ENCODE measurements around the gene LRP10. TPM values are rescaled to one million over a fixed set of nuclear protein-coding genes. Genes with fewer than 3 reads are reported as not detected.
A peak's percentile ranks its signal among the peaks of the same experiment; 100 is the strongest.

LRP10 gene
- total and polyA plus RNA-seq, 2 of the 8 experiments (the other 6 are each of a cell fraction or from before 2014, with no cell fraction given), result 12.4 to 15.6 TPM

DNA sequence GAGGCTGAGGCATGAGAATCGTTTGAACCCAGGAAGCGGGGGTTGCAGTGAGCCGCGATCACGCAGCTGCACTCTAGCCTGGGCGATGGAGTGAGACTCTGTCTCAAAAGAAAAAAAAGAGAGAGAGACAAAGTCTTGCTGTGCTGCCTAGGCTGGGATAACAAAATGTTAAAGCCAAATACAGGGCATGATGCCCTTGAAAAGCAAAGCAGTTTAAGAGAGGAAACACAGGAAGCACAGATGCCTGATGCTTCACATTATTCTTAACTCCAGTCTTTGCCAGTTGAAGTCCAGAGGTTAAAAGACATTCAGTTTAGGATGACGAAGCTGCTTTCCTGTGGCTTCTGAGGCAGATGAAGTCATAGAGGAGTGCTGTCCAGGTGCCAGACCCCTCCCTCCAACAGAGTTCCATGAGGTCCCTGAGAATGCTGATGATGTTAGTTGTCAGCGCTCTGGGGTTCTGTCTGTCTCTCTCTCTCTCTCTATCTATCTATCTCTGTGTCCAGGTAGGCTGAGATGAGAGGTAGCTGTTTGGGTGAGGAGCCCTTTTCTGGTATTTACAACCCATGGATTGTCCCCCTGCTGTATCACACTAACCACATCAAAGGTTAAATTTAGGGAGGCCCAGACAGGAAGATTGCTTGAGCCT is 46.7 kb upstream of the LRP10 start:
- Histone ChIP-seq H4K5ac (ENCODE audit: insufficient read length, low read depth, low read length) (no peak overlapping the region), H4K20me1 (replicated peaks in 1 of 2; ENCODE audit: control insufficient read depth in 1 of 2, insufficient read depth in 2 of 2, low read length in 2 of 2) (no peaks in the 10 kb centered on the region), H2BK20ac (ENCODE audit: low read length) (0 out of 2 replicates have a peak overlapping the region, but pooled peaks have one; percentile 90), H2BK12ac (ENCODE audit: low read depth, low read length) (peak overlapping the region; percentile 0; the same call in 1 of the 2 replicates), H3K79me1 (ENCODE audit: low read depth, low read length) (no peaks in the 10 kb centered on the region), H3K9ac (replicated peaks in 1 of 4; ENCODE audit: extremely low read depth in 1 of 4, low read depth in 3 of 4, low read length in 3 of 4) (no peak overlapping the region), H3K4ac (replicated peaks; ENCODE audit: insufficient read length, low read depth, low read length) (no peak overlapping the region), H3K23ac (ENCODE audit: insufficient read length) (no peak overlapping the region), H3K9me3 (ENCODE audit: insufficient read depth in 2 of 2, low read depth in 1 of 2, low read length in 1 of 2) (no peaks in the 10 kb centered on the region), H2AK5ac (ENCODE audit: low read depth, low read length) (no peak overlapping the region), H3K27me3 (replicated peaks in 1 of 4; ENCODE audit: control insufficient read depth in 3 of 4, extremely low read depth in 1 of 4, insufficient read depth in 3 of 4, low read length in 3 of 4) (no peaks in the 10 kb centered on the region), H3K4me1 (replicated peaks in 1 of 4; ENCODE audit: control insufficient read depth in 3 of 4, insufficient read depth in 4 of 4, low read length in 3 of 4) (peaks cover 11 to 16% (median 13%) of the 10 kb centered on the region in 4 experiments), H3K79me2 (ENCODE audit: control insufficient read depth in 1 of 2, insufficient read depth in 2 of 2, low read length in 2 of 2) (peaks cover 0 to 1% of the 10 kb centered on the region in 2 experiments; a peak in 2 of 4 replicates), H3K4me2 (ENCODE audit: insufficient read depth in 1 of 2, low read depth in 2 of 2, low read length in 2 of 2) (no peak overlapping the region), H3K27ac (ENCODE audit: low read depth, low read length) (no peak overlapping the region), H2BK15ac (ENCODE audit: low read length) (0 out of 2 replicates have a peak overlapping the region, but pooled peaks have one; percentile 12), H3K14ac (ENCODE audit: insufficient read length) (no peak overlapping the region), H4K91ac (replicated peaks; ENCODE audit: insufficient read length, low read length) (no peak overlapping the region), H3K23me2 (ENCODE audit: low read depth, low read length) (peaks cover 9% of the 10 kb centered on the region), H3K4me3 (ENCODE audit: extremely low read depth in 1 of 4, insufficient read depth in 2 of 4, low read depth in 3 of 4, low read length in 4 of 4) (no peak overlapping the region), H2BK5ac (ENCODE audit: low read depth, low read length) (no peak overlapping the region; the same call in 1 of the 2 replicates), H2AFZ (ENCODE audit: low read length) (peak overlapping the region; percentile 20; the same call in 1 of the 2 replicates), H2BK120ac (replicated peaks; ENCODE audit: low read depth, low read length) (no peak overlapping the region), H3K36me3 (ENCODE audit: control insufficient read depth in 2 of 4, insufficient read depth in 4 of 4, low read length in 3 of 4) (no peaks in the 10 kb centered on the region), H3K56ac (replicated peaks; ENCODE audit: insufficient read length, low read depth, low read length) (no peak overlapping the region), H3K18ac (ENCODE audit: extremely low read depth, low read length) (peak overlapping the region; percentile 51; the same call in 1 of the 2 replicates), H4K8ac (ENCODE audit: extremely low read depth, insufficient read depth, low read length) (no peak overlapping the region)
- POLR2A ChIA-PET (ENCODE audit: partially characterized antibody), result interaction anchor here (0.7 to 7.1 kb wide), 6 partner anchors 11 to 104 kb away, joined by 3 to 136 read pairs (median 14); partner anchors contain the start of genes MMP14, OXA1L and PRMT5
- CTCF ChIA-PET (ENCODE audit: partially characterized antibody), result interaction anchor here (1.1 to 53.1 kb wide), 6 partner anchors 12 to 254 kb away, joined by 3 to 1562 read pairs (median 25); partner anchors contain the start of genes LRP10, MMP14 and REM2
- no peak for DNase-seq (ENCODE audit: low read depth in 1 of 2, low spot score in 2 of 2)
- 86% methylated on average over 8 of the region's 8 CpGs; no CpG with 5 or more reads in 1 of the 2 experiments for WGBS, 2 experiments (ENCODE audit: extremely low coverage in 1 of 2, insufficient coverage in 1 of 2, insufficient read length in 1 of 2, insufficient replicate concordance in 2 of 2, low coverage in 1 of 2, low lambda C conversion rate in 2 of 2, missing lambda C conversion rate in 1 of 2)
- no peak for FAIRE-seq
- TF ChIP-seq FOSL1 (IDR thresholded peaks at IDR 0.05; ENCODE audit: insufficient read depth, low read depth, low read length) (no peak), GABPA (IDR thresholded peaks at IDR 0.05; ENCODE audit: borderline replicate concordance, insufficient read depth, low read length) (no peak), TAF7 (optimal IDR thresholded peaks at IDR 0.05; ENCODE audit: borderline replicate concordance, low read depth, low read length) (no peak), EGR1 (IDR thresholded peaks at IDR 0.05; ENCODE audit: borderline replicate concordance, low read depth, low read length) (no peak), RAD21 (IDR thresholded peaks at IDR 0.05 in 1 of 2, conservative IDR thresholded peaks at IDR 0.05 in 1 of 2; ENCODE audit: low read depth in 2 of 2, low read length in 2 of 2) (no peak), RXRA (IDR thresholded peaks at IDR 0.05; ENCODE audit: insufficient read depth, low read depth, low read length) (no peak), TEAD4 (IDR thresholded peaks at IDR 0.05; ENCODE audit: low read depth, low read length) (no peak), KDM1A (IDR thresholded peaks at IDR 0.05; ENCODE audit: borderline replicate concordance, low read length) (no peak), EP300 (IDR thresholded peaks at IDR 0.05; ENCODE audit: borderline replicate concordance in 1 of 2, low read depth in 2 of 2, low read length in 2 of 2) (no peak), TAF1 (IDR thresholded peaks at IDR 0.05; ENCODE audit: low read depth, low read length) (no peak), SIX5 (IDR thresholded peaks at IDR 0.05; ENCODE audit: low read depth, low read length) (no peak), JUND (IDR thresholded peaks at IDR 0.05; ENCODE audit: low read length) (no peak)
